PC-3 (cell line): Measurements from ENCODE around the gene MME.

Experiments
- EZH2 ChIP-seq: fragments of 300-600 bp; sonication (generic); IDR thresholded peaks from one replicate; pipeline ENCODE4 v1.6.1; 2017; ENCODE audit warnings: antibody characterized with exemption, mild to moderate bottlenecking, low read length; ENCODE audit not compliant: unreplicated experiment
- EZH2phosphoT487 ChIP-seq: fragments of 300-600 bp; sonication (generic); IDR thresholded peaks from 2 replicates; pipeline ENCODE4 v1.6.1; 2018; ENCODE audit warnings: mild to moderate bottlenecking, antibody characterized with exemption, low read length, borderline replicate concordance
- TF ChIP-seq, protein P1 (sequence below): fragments of 300-600 bp; sonication (generic); conservative IDR thresholded peaks from 2 replicates; pipeline ENCODE4 v1.5.1; 2017; ENCODE audit warnings: antibody characterized with exemption, low read depth, mild to moderate bottlenecking, low read length

DNA sequence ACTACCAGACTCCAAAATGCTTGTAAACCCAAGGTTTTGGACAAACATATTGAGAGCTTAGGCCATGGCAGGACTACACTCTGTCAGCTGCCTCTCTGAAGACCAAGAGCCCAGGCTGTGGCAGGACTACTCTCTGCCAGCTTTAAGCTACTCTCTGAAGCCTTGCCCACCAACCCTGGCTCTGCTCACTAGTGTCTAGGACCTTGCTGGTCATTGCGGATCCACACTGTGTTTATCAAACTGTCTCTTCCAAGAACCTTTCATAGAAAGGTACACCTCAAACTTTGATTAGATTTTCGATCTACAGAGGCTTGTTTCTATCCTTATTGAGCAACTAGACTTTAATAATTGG, 41.9 kb upstream of the MME start:
- TF ChIP-seq EZH2 = no peak
- TF ChIP-seq, protein P1, sequence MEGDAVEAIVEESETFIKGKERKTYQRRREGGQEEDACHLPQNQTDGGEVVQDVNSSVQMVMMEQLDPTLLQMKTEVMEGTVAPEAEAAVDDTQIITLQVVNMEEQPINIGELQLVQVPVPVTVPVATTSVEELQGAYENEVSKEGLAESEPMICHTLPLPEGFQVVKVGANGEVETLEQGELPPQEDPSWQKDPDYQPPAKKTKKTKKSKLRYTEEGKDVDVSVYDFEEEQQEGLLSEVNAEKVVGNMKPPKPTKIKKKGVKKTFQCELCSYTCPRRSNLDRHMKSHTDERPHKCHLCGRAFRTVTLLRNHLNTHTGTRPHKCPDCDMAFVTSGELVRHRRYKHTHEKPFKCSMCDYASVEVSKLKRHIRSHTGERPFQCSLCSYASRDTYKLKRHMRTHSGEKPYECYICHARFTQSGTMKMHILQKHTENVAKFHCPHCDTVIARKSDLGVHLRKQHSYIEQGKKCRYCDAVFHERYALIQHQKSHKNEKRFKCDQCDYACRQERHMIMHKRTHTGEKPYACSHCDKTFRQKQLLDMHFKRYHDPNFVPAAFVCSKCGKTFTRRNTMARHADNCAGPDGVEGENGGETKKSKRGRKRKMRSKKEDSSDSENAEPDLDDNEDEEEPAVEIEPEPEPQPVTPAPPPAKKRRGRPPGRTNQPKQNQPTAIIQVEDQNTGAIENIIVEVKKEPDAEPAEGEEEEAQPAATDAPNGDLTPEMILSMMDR = no peak
- TF ChIP-seq EZH2phosphoT487 = no peak
